PFSK-1 (cell line): ENCODE measurements around the gene RFX2.

Experiments used
- POLR2AphosphoS5 ChIP-seq: IDR thresholded peaks from 2 replicates; pipeline ENCODE4 v1.6.1; 2012; ENCODE audit warnings: low read depth, mild to moderate bottlenecking, control low read depth, low read length, moderate library complexity
- TAF1 ChIP-seq: IDR thresholded peaks from 2 replicates; pipeline ENCODE4 v1.6.1; 2012; ENCODE audit warnings: low read length, control low read depth, borderline replicate concordance; ENCODE audit not compliant: insufficient read depth

GRCh38 chr19:6108721-6109633 is 1.3 kb downstream of the RFX2 start:
- TF ChIP-seq POLR2AphosphoS5 = no peak
- no peak for TF ChIP-seq TAF1
